ENCODE results near the gene PRR15L.

- no peak for TF ChIP-seq CTCF (IDR thresholded peaks at IDR 0.05)
- no peak for TF ChIP-seq POLR2A (IDR thresholded peaks at IDR 0.05)
Measured at GRCh38 chr17:47994724-47995123, 37.0 kb upstream of the PRR15L start.

Data from adrenal gland (tissue), 5 donors.